Endothelial cell of umbilical vein (primary cell): Measurements from ENCODE around the gene JARID2. TPM values are rescaled to one million over a fixed set of nuclear protein-coding genes. Genes with fewer than 3 reads are reported as not detected.

Source experiments
- BruUV-seq: library from RNA; stranded (reverse); fragments of 400-500 nt; replicated peaks from 2 replicates; lab custom pipeline; 2021; lab: Mats Ljungman, UMichigan
- CTCF ChIA-PET: fragments of 300-600, 350-600 bp; sonication (Branson Sonifier 250); formaldehyde crosslinking; loops from one replicate; lab custom pipeline; 2021; ENCODE audit warnings: antibody characterized with exemption, inconsistent platforms; lab: Charles Lee
- POLR2A ChIA-PET: fragments of 300-600, 350-600 bp; sonication (Branson Sonifier 250); formaldehyde crosslinking; loops from one replicate; lab custom pipeline; 2021; ENCODE audit warnings: antibody characterized with exemption, inconsistent platforms; lab: Charles Lee
- DNase-seq: peaks from one replicate; pipeline ENCODE4 v3.0.0-alpha.2; 2011; ENCODE audit warnings: low read depth, low spot score
- FAIRE-seq: peaks from 2 replicates; lab custom pipeline; 2011; peaks lifted over from hg19 to GRCh38; lab: Jason Lieb, UNC
- H2AFZ ChIP-seq: 2 replicates; pipeline ENCODE4 v1.6.0; 2012; ENCODE audit warnings: low read depth, low read length, control low read depth, inconsistent platforms
- H3K27ac ChIP-seq: 2 replicates; pipeline ENCODE4 v1.5.1; 2011; ENCODE audit warnings: low read depth, mild to moderate bottlenecking, control low read depth, low read length, moderate library complexity; ENCODE audit not compliant: insufficient read depth
- H3K27me3 ChIP-seq, 2 experiments: 2 replicates each; pipeline versions ENCODE4 v1.6.0 to v1.6.1; 2011; ENCODE audit warnings: low read length in 2 of 2, mixed read lengths in 1 of 2; ENCODE audit not compliant: control insufficient read depth in 2 of 2, insufficient read depth in 2 of 2
- H3K36me3 ChIP-seq, 2 experiments: 2 replicates in 1 of 2; 3 replicates in 1 of 2; pipeline ENCODE4 v1.5.1; 2011; ENCODE audit warnings: low read length in 2 of 2, mild to moderate bottlenecking in 1 of 2, moderate library complexity in 1 of 2; ENCODE audit not compliant: control insufficient read depth in 2 of 2, insufficient read depth in 2 of 2; ENCODE audit errors: extremely low read depth in 1 of 2
- H3K4me1 ChIP-seq: 3 replicates; pipeline ENCODE4 v1.5.1; 2011; ENCODE audit warnings: mild to moderate bottlenecking, low read length; ENCODE audit not compliant: control insufficient read depth, insufficient read depth; ENCODE audit errors: extremely low read depth
- H3K4me2 ChIP-seq: 2 replicates; pipeline ENCODE4 v1.6.1; 2011; ENCODE audit warnings: low read length, control low read depth, mixed read lengths; ENCODE audit not compliant: insufficient read depth
- H3K4me3 ChIP-seq, 3 experiments: fragments of 200-600 bp in 1 of 3; sonication (generic), shearing (Covaris generic) in 1 of 3; replicated peaks in 1 of 3; 2 replicates each; pipeline ENCODE4 v1.5.1; 2011 to 2016; ENCODE audit warnings: control low read depth in 3 of 3, low read length in 3 of 3, mild to moderate bottlenecking in 2 of 3, inconsistent platforms in 1 of 3, low read depth in 1 of 3, moderate library complexity in 1 of 3; ENCODE audit not compliant: insufficient read depth in 1 of 3
- H3K79me2 ChIP-seq: 2 replicates; pipeline ENCODE4 v1.6.0; 2012; ENCODE audit warnings: low read length, inconsistent platforms; ENCODE audit not compliant: control insufficient read depth, insufficient read depth
- H3K9ac ChIP-seq: replicated peaks from 2 replicates; pipeline ENCODE3; 2011; ENCODE audit warnings: low read length, control low read depth; ENCODE audit not compliant: insufficient read depth; ENCODE audit errors: extremely low read depth
- H3K9me1 ChIP-seq: replicated peaks from 3 replicates; pipeline ENCODE4 v1.6.0; 2011; ENCODE audit warnings: mild to moderate bottlenecking, low read length; ENCODE audit not compliant: control insufficient read depth, insufficient read depth; ENCODE audit errors: extremely low read depth
- H3K9me3 ChIP-seq: replicated peaks from 2 replicates; pipeline ENCODE4 v1.5.1; 2012; ENCODE audit warnings: low read length, inconsistent platforms; ENCODE audit not compliant: control insufficient read depth, insufficient read depth
- H4K20me1 ChIP-seq: replicated peaks from 2 replicates; pipeline ENCODE3; 2011; ENCODE audit warnings: mild to moderate bottlenecking, low read length; ENCODE audit not compliant: control insufficient read depth, insufficient read depth; ENCODE audit errors: extremely low read depth
- CTCF ChIP-seq, 2 donors: IDR thresholded peaks; 1 replicate in 1 of 2; 2 replicates in 1 of 2; pipeline ENCODE4 v1.5.1; 2011; ENCODE audit warnings: low read length in 2 of 2, mild to moderate bottlenecking in 2 of 2, moderate library complexity in 2 of 2, control low read depth in 1 of 2, inconsistent platforms in 1 of 2, low read depth in 1 of 2; ENCODE audit not compliant: insufficient read depth in 1 of 2; ENCODE audit errors: extremely low read depth in 1 of 2
- EZH2 ChIP-seq: IDR thresholded peaks from 2 replicates; pipeline ENCODE4 v1.6.1; 2012; ENCODE audit warnings: borderline replicate concordance, low read depth, mild to moderate bottlenecking, moderate library complexity, low read length, inconsistent platforms; ENCODE audit not compliant: severe bottlenecking
- FOS ChIP-seq: IDR thresholded peaks from 2 replicates; pipeline ENCODE4 v1.6.1; 2011; ENCODE audit warnings: mild to moderate bottlenecking, low read length, moderate library complexity, borderline replicate concordance; ENCODE audit not compliant: insufficient read depth
- GATA2 ChIP-seq: IDR thresholded peaks from 2 replicates; pipeline ENCODE4 v1.7.0; 2011; ENCODE audit warnings: low read depth, mild to moderate bottlenecking, moderate library complexity, mixed read lengths, low read length; ENCODE audit not compliant: insufficient read length, insufficient read depth
- JUN ChIP-seq: IDR thresholded peaks from 2 replicates; pipeline ENCODE4 v1.6.1; 2011; ENCODE audit warnings: borderline replicate concordance, low read depth; ENCODE audit not compliant: insufficient read length, insufficient read depth
- MAX ChIP-seq: IDR thresholded peaks from 2 replicates; pipeline ENCODE4 v1.6.1; 2011; ENCODE audit not compliant: insufficient read depth, insufficient read length
- MYC ChIP-seq: IDR thresholded peaks from one replicate; pipeline ENCODE4 v1.6.1; 2011; ENCODE audit warnings: mild to moderate bottlenecking, low read depth, low read length
- POLR2A ChIP-seq: IDR thresholded peaks from 2 replicates; pipeline ENCODE4 v1.6.1; 2012; ENCODE audit warnings: low read depth, mild to moderate bottlenecking, control low read depth, low read length
- POLR2AphosphoS5 ChIP-seq: IDR thresholded peaks from 2 replicates; pipeline ENCODE4 v1.6.1; 2012; ENCODE audit warnings: low read depth, mild to moderate bottlenecking, control low read depth, low read length, moderate library complexity; ENCODE audit not compliant: insufficient read depth
- dilution Hi-C: fragments of 300-500 bp; cut with MboI; formaldehyde crosslinking; loops from one replicate; pipeline ENCODE4 v1.15.0; 2019; ENCODE audit warnings: low sequenced_read_pairs; ENCODE audit not compliant: extremely low pct_ligation_motif_present
- intact Hi-C: fragments of 100-400 bp; cut with micrococcal nuclease; formaldehyde crosslinking; loops from one replicate; pipeline ENCODE4 v1.10.0; 2022
- polyA plus RNA-seq, 4 experiments: library from polyadenylated mRNA; depleted of rRNA in 3 of 4; stranded (reverse) in 3 of 4; unstranded in 1 of 4; fragments of >200 nt; gene quantifications; 2 replicates each; pipeline versions ENCODE4 v1.2.1 to v1.2.3, GENCODE V29; 2011 to 2012; ENCODE audit warnings: missing spikeins in 1 of 4
- total RNA-seq: library from RNA; stranded (reverse); gene quantifications from 2 replicates; pipeline ENCODE4 v1.2.3, GENCODE V29; 2021

The JARID2 gene
- total and polyA plus RNA-seq, 2 donors (not counting 3 experiments of a cell fraction or from before 2014, with no cell fraction given), result 2.9 to 10.6 TPM

- FAIRE-seq (no peak), DNase-seq (no peak)
- no TSS peak for BruUV-seq
- ChIA-PET CTCF (no interaction called here), POLR2A (no interaction called here)
- H2AFZ ChIP-seq, result no peak overlapping the region
- H3K79me2 ChIP-seq, result no peaks in the 10 kb centered on the region
- H3K27ac ChIP-seq, result no peak overlapping the region
- H3K9ac ChIP-seq, result no peak overlapping the region
- no peaks in the 10 kb centered on the region for H3K36me3 ChIP-seq
- intact Hi-C loops (no loop called here), dilution Hi-C loops (no loop called here)
- no peak for TF ChIP-seq CTCF (IDR thresholded peaks at IDR 0.05; ENCODE audit: extremely low read depth in 1 of 2, insufficient read depth in 1 of 2, low read depth in 1 of 2, low read length in 2 of 2)
- no peak for TF ChIP-seq POLR2A
- no peak for TF ChIP-seq JUN
- no peak for TF ChIP-seq MAX
- no peak for TF ChIP-seq GATA2
- no peak for TF ChIP-seq EZH2
- no peak for TF ChIP-seq FOS
- TF ChIP-seq MYC, result no peak
- no peak for TF ChIP-seq POLR2AphosphoS5
- no peaks in the 10 kb centered on the region for H3K4me1 ChIP-seq
- no peaks in the 10 kb centered on the region for H3K9me1 ChIP-seq
- H3K27me3 ChIP-seq, result no peaks in the 10 kb centered on the region
- no peak overlapping the region for H3K4me2 ChIP-seq
- no peak overlapping the region for H3K4me3 ChIP-seq
- H4K20me1 ChIP-seq, result no peaks in the 10 kb centered on the region
- H3K9me3 ChIP-seq, result no peaks in the 10 kb centered on the region
Observed at GRCh38 chr6:15409301-15410125, 163.6 kb downstream of the JARID2 start.
